Esophagus squamous epithelium (tissue), 4 donors: Measurements from ENCODE around the gene LAGE3.

ENCODE experiments used
- CTCF ChIP-seq, 6 experiments: fragments of 450-650 bp in 4 of 6; fragments of 200-600 bp in 2 of 6; sonication (generic) in 2 of 6; IDR thresholded peaks; one replicate each; pipeline ENCODE4 v1.5.1; 2016 to 2019; ENCODE audit warnings: antibody characterized with exemption in 6 of 6, mild to moderate bottlenecking in 4 of 6, moderate library complexity in 4 of 6
- POLR2A ChIP-seq, 4 donors: fragments of 450-650 bp; IDR thresholded peaks; one replicate each; pipeline ENCODE4 v1.6.1; 2017; ENCODE audit warnings: antibody characterized with exemption in 4 of 4, mild to moderate bottlenecking in 4 of 4, moderate library complexity in 3 of 4

GRCh38 chrX:154509455-154509854, 30.4 kb upstream of the LAGE3 start:
- no peak for TF ChIP-seq CTCF (IDR thresholded peaks at IDR 0.05)
- TF ChIP-seq POLR2A (IDR thresholded peaks at IDR 0.05) = no peak
